Transverse colon (tissue), 4 donors: ENCODE data around the gene PCNT.

Experiments used
- EP300 ChIP-seq: sonication (generic); formaldehyde crosslinking; IDR thresholded peaks from one replicate; pipeline ENCODE4 v1.6.1; 2017; ENCODE audit warnings: antibody characterized with exemption, low read depth
- POLR2A ChIP-seq: fragments of 450-650 bp; IDR thresholded peaks from one replicate; pipeline ENCODE4 v1.6.1; 2016; ENCODE audit warnings: antibody characterized with exemption, mild to moderate bottlenecking, moderate library complexity
- POLR2AphosphoS5 ChIP-seq, 3 donors: sonication (generic); formaldehyde crosslinking; IDR thresholded peaks; one replicate each; pipeline ENCODE4 v1.6.1; 2016; ENCODE audit warnings: antibody characterized with exemption in 3 of 3
- TF ChIP-seq, protein P1 (sequence below), 5 experiments: fragments of 200-600 bp in 3 of 5; fragments of 450-650 bp in 2 of 5; sonication (generic) in 3 of 5; IDR thresholded peaks; 1 replicate in 2 of 5; 2 replicates in 3 of 5; pipeline ENCODE4 v1.5.1; 2016 to 2017; ENCODE audit warnings: antibody characterized with exemption in 5 of 5, inconsistent platforms in 3 of 5, mild to moderate bottlenecking in 2 of 5, moderate library complexity in 1 of 5

DNA sequence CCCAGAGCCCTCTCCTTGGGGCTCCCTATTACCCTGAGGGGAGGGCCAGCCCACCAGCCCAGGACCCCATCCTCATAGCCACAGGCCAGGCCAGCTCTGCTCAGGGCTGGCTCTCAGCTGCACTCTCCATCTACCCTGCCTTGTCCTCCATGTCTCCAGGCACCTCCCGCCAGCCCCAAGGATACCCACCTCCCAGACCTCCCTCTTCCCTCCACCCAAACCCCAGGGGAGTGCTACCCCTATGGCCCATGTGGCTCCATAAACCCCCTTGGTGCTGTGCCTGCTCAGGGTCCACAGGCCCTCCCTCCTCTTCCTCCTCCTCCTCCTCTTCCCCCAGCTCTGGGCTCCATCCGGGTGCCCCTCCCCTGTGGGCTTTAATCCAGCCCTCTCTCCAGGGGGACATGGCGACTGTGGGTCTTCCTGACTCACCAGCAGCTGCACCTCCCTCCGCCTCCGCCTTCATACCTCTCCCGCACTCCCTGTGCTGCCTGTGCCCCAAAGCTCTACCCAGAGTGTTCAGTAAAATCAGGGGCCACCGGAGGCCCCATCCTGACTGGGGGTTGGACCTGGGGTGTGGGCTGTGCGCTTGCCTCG is 28.7 kb upstream of the PCNT start:
- TF ChIP-seq POLR2A (no peak), EP300 (no peak), POLR2AphosphoS5 (IDR thresholded peaks at IDR 0.05) (no peak)
- TF ChIP-seq, protein P1, sequence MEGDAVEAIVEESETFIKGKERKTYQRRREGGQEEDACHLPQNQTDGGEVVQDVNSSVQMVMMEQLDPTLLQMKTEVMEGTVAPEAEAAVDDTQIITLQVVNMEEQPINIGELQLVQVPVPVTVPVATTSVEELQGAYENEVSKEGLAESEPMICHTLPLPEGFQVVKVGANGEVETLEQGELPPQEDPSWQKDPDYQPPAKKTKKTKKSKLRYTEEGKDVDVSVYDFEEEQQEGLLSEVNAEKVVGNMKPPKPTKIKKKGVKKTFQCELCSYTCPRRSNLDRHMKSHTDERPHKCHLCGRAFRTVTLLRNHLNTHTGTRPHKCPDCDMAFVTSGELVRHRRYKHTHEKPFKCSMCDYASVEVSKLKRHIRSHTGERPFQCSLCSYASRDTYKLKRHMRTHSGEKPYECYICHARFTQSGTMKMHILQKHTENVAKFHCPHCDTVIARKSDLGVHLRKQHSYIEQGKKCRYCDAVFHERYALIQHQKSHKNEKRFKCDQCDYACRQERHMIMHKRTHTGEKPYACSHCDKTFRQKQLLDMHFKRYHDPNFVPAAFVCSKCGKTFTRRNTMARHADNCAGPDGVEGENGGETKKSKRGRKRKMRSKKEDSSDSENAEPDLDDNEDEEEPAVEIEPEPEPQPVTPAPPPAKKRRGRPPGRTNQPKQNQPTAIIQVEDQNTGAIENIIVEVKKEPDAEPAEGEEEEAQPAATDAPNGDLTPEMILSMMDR (IDR thresholded peaks at IDR 0.05): no peak
